ENCODE results near the gene MARCHF11.

- no peak for TF ChIP-seq CTCF (IDR thresholded peaks at IDR 0.05; ENCODE audit: poor library complexity)
- TF ChIP-seq EZH2phosphoT487 (IDR thresholded peaks at IDR 0.05; ENCODE audit: low read depth, severe bottlenecking, unreplicated experiment) = no peak
- TF ChIP-seq EZH2 (IDR thresholded peaks at IDR 0.05; ENCODE audit: borderline replicate concordance) = no peak
These were observed 46.3 kb upstream of the MARCHF11 start for GRCh38 chr5:16225927-16226326.
